OCI-LY3 (cell line): ENCODE measurements around the gene USHBP1.

ENCODE experiments used
- H2AFZ ChIP-seq: fragments of 200-600, 300-600 bp; shearing (Covaris generic); 2 replicates; pipeline ENCODE4 v1.6.0; 2014; ENCODE audit warnings: antibody characterized with exemption, low read depth, low read length
- H3K27ac ChIP-seq: fragments of 200-600, 300-600 bp; sonication (generic); 2 replicates; pipeline ENCODE4 v1.5.1; 2014; ENCODE audit warnings: mild to moderate bottlenecking, low read length, moderate library complexity, mixed read lengths
- H3K27me3 ChIP-seq: fragments of 200-600, 300-600 bp; sonication (generic); 2 replicates; pipeline ENCODE4 v1.6.1; 2014; ENCODE audit warnings: low read depth, low read length, mixed read lengths
- H3K36me3 ChIP-seq: fragments of 200-600, 300-600 bp; sonication (generic); replicated peaks from 2 replicates; pipeline ENCODE3; 2014; ENCODE audit warnings: low read depth, low read length, mixed read lengths
- H3K4me1 ChIP-seq: fragments of 300-600, 200-600 bp; sonication (generic); 2 replicates; pipeline ENCODE4 v1.6.1; 2014; ENCODE audit warnings: low read length, mixed read lengths
- H3K4me2 ChIP-seq: fragments of 200-600, 300-600 bp; sonication (generic); 2 replicates; pipeline ENCODE4 v1.6.1; 2014; ENCODE audit warnings: low read length, mixed read lengths
- H3K4me3 ChIP-seq: fragments of 300-600, 200-600 bp; sonication (generic); 2 replicates; pipeline ENCODE4 v1.5.1; 2014; ENCODE audit warnings: antibody characterized with exemption, mild to moderate bottlenecking, low read length, moderate library complexity
- H3K79me2 ChIP-seq: fragments of 300-600, 200-600 bp; shearing (Covaris generic); 2 replicates; pipeline ENCODE4 v1.6.1; 2014; ENCODE audit warnings: mild to moderate bottlenecking, low read length, mixed read lengths
- H3K9ac ChIP-seq: fragments of 300-600, 200-600 bp; shearing (Covaris generic); 2 replicates; pipeline ENCODE4 v1.6.0; 2014; ENCODE audit warnings: mild to moderate bottlenecking, low read length, moderate library complexity
- H3K9me3 ChIP-seq: fragments of 200-600, 300-600 bp; shearing (Covaris generic); 2 replicates; pipeline ENCODE4 v1.6.1; 2014; ENCODE audit warnings: low read length, mixed read lengths; ENCODE audit not compliant: insufficient read depth
- H4K20me1 ChIP-seq: fragments of 200-600, 300-600 bp; sonication (generic); 2 replicates; pipeline ENCODE4 v1.6.1; 2016; ENCODE audit warnings: low read length, mixed read lengths; ENCODE audit not compliant: insufficient read depth
- CTCF ChIP-seq: fragments of 200-600, 300-600 bp; sonication (generic); IDR thresholded peaks from 2 replicates; pipeline ENCODE4 v1.5.1; 2014; ENCODE audit warnings: antibody characterized with exemption, low read length, low read depth
- EZH2phosphoT487 ChIP-seq: fragments of 200-600 bp; shearing (Covaris generic); IDR thresholded peaks from 2 replicates; pipeline ENCODE4 v1.6.1; 2018; ENCODE audit warnings: antibody characterized with exemption, mixed run types, low read depth

USHBP1 gene

GRCh38 chr19:17303167-17303939 is 38.8 kb upstream of the USHBP1 start, which contains the start of gene ABHD8:
Gene ABHD8, minus strand, starts transcription at chr19:17303425. Its CDS starts 1,809 bp downstream, at chr19:17301616.
- Histone ChIP-seq H3K9ac (peak within 1 kb of the TSS; percentile 60), H3K36me3 (peaks cover 2% of the 10 kb centered on the region), H3K4me2 (peak within 1 kb of the TSS; percentile 73), H4K20me1 (no peaks in the 10 kb centered on the region), H3K27ac (no peak within 1 kb of the TSS), H3K27me3 (no peaks in the 10 kb centered on the region), H3K4me1 (peaks cover 24% of the 10 kb centered on the region), H3K9me3 (peaks cover 1% of the 10 kb centered on the region; the same call in 1 of the 2 replicates), H2AFZ (no peak within 1 kb of the TSS; the same call in 1 of the 2 replicates), H3K4me3 (peak within 1 kb of the TSS; percentile 82), H3K79me2 (peaks cover 17% of the 10 kb centered on the region)
- TF ChIP-seq EZH2phosphoT487, result no peak
- TF ChIP-seq CTCF, result 0 out of 2 replicates have a peak, but pooled peaks have one; percentile 7

GRCh38 chr19:17302391-17303166 is 38.0 kb upstream of the USHBP1 start:
- H3K36me3 ChIP-seq, result peaks cover 6% of the 10 kb centered on the region
- H4K20me1 ChIP-seq, result no peaks in the 10 kb centered on the region
- H3K4me3 ChIP-seq, result peak overlapping the region; percentile 82
- TF ChIP-seq CTCF (no peak), EZH2phosphoT487 (no peak)
- no peak overlapping the region for H3K27ac ChIP-seq
- peak overlapping the region; percentile 60; the same call in 1 of the 2 replicates for H3K9ac ChIP-seq
- peak overlapping the region; percentile 73 for H3K4me2 ChIP-seq
- peaks cover 4% of the 10 kb centered on the region; the same call in 1 of the 2 replicates for H3K9me3 ChIP-seq
- no peak overlapping the region; the same call in 1 of the 2 replicates for H2AFZ ChIP-seq
- no peaks in the 10 kb centered on the region for H3K27me3 ChIP-seq
- peaks cover 14% of the 10 kb centered on the region for H3K79me2 ChIP-seq
- peaks cover 24% of the 10 kb centered on the region for H3K4me1 ChIP-seq

GRCh38 chr19:17300992-17301619 is 36.6 kb upstream of the USHBP1 start:
- Histone ChIP-seq H3K4me3 (no peak overlapping the region), H3K9ac (no peak overlapping the region), H3K27me3 (no peaks in the 10 kb centered on the region), H2AFZ (no peak overlapping the region), H3K79me2 (peaks cover 1% of the 10 kb centered on the region), H3K36me3 (peaks cover 11% of the 10 kb centered on the region), H3K9me3 (peaks cover 4% of the 10 kb centered on the region; the same call in 1 of the 2 replicates), H3K4me1 (peaks cover 19% of the 10 kb centered on the region), H4K20me1 (no peaks in the 10 kb centered on the region), H3K27ac (no peak overlapping the region), H3K4me2 (no peak overlapping the region)
- TF ChIP-seq EZH2phosphoT487, result no peak
- TF ChIP-seq CTCF, result no peak
